DMS 273 treated with DMSO at 0.1 percent for 48 hours (cell line): Measurements from ENCODE around the gene ARNT2.

Experiments
- DNase-seq: peaks from one replicate; lab custom pipeline; 2025; lab: John Stamatoyannopoulos, UW

ARNT2 gene

DNA sequence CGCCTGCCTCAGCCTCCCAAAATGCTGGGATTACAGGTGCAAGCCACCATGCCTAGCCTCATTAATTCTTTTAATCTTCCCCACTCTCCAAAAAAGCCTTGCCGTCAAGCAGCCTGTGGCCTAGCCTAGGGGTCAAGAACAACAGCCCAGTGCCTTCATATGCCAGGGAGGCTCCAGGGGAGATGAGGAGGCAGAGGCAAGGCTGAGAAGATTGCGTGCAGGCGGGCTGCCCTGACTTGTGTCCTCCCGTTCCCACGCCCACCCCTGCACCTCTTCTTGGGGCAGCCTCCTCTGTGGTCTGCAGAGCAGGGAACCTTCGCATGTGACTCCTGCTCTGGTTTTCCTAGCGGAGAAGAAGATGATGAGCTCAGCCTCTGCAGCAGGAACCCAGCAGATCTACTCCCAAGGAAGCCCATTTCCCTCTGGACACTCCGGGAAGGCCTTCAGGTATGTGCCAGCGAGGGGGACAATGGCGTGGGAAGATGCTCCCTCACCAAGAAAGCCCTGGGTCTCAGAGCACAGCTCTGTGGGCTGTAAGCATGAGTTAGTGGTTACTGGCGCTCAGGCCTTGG lies 172.4 kb downstream of the ARNT2 start:
- DNase-seq = no peak

DNA sequence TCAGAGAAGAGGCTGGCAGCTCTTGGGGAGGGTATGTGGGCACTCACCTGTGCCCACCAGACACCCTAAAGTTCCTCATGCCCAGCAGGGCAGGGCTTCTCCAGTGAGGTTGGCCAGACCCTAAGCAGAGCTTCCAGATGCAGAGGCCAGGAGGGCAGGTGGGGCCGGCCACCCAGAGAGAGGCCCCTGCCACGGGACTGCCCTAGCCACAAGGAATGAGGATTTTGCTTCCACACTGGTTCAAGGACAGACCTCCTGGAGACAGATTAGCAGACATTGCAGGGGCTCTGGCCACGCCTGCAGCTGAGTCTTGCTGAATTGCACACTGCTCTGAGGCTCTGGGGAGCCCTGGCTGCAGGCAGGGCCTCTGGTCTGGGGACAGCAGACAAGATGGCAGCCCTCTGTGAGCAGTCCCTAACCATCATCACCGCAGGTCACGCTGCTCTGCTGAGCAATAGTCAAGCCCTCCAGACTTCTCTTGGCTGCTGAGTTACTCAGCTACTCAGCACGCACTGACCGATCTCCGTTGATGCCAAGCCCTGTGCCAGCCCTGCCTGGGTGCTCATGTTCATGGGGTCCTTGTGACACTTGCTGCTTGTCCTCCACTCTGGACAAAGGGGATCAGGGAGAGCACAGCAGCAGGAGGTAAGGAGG lies 173.5 kb downstream of the ARNT2 start:
- DNase-seq = no peak

DNA sequence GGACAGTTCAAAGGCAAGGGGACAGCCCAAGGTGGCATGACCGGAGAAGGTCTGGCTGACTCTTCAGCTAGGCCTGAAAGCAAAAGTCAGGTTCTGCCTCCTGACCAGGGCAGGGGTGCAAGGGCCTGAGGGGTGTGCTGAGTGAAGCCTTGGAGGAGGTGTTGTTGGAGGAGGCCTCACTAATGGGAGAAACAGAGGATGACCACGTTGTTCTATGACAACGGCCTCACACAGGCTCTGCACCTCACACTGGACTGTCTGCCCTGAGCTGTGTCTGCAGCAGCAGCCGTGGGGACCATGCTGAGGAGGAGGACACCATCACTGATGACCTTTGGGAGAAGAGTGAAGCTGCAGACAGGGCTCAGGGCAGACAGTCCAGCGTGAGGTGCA lies 174.0 kb downstream of the ARNT2 start:
- DNase-seq = no peak

DNA sequence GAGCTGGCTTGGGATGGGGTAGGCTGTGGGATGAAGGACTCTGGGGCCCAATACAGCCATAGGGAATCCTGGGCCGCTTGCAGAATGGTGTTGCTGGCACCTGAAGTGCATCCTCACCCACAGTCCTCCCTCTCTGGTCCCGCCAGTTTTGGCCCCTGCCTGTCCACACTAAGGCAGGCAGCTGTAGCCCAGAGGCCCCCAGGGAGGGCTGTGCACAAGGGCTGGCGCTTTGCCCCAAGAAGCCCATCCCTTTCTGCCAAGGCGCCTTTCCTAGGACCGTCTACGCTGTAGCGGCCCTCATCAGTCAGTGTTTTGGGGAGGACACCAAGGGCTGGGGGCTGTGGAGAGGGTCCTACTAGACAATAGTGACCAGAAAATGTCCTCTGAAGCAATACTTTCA lies 174.7 kb downstream of the ARNT2 start:
- DNase-seq = no peak

DNA sequence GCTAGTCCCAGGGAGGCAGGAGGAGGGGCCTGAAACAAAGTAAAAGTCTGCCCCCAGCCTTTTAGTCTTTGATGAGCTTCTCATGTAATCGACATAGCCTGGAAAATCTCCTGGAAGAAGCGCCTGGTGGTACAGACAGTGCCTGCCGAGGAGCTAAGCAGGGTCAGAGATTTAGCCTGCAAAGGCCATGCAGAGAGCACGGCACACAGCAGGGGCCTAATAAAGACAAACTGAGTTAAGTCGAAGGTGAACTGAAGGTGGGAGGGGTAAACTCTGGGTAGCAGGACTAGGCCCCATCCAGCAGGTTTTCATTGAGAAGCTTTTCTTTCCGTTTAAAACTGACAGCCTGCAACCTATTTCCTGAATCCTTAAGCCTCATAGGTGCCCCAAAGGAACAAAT lies 175.4 kb downstream of the ARNT2 start:
- DNase-seq = no peak

DNA sequence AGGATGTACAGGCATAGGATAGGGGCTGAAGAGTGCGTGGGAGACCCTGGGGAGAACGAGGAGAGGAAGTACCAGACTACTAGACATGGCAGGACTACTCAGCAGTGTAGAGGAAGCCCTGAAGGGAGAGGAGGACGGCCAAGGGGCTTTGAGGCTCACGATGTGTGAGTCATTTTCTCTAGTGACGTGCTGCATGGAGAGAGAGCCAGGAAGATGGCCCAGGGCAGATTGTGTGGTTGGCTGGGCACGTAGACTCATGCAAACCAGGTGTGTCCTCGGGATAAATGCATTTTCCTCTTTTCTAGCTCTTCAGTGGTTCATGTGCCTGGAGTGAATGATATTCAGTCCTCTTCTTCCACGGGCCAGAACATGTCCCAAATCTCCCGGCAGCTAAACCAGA lies 175.9 kb downstream of the ARNT2 start:
- no peak for DNase-seq

DNA sequence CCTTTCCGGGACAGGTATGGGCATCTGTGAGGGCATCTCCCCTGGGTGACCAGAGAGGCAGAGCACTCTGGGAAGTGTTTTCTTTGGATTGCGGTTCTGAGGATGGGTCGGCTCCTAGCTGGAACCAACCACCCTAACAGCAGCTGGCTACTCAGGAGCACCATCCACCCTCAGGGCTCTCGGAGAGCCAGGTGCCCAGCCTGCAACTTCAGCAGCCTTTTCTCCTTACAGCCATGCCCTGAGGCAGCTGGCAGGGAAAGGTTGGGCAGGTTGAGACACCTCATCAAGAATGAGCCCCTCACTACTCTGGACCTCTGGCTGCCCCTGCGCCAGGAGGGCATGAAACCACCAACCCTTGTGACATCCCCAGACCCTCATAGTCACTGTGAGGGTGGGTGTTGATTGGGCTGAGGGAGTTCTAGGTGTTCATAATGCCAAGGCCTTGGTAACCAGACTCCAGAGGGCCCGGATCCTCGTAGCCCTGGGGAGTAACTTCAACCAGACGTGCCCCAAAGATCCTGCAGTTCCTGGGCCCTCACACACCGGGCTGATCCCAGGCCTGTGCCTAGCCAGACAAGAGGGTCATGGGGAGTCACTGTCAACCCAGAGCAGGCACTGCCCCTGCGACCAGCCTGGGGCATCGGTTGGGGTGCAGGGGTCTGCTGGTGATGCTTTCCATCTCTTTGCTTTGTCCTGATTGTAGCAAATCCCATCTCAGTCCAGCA lies 176.5 kb downstream of the ARNT2 start:
- no peak for DNase-seq

DNA sequence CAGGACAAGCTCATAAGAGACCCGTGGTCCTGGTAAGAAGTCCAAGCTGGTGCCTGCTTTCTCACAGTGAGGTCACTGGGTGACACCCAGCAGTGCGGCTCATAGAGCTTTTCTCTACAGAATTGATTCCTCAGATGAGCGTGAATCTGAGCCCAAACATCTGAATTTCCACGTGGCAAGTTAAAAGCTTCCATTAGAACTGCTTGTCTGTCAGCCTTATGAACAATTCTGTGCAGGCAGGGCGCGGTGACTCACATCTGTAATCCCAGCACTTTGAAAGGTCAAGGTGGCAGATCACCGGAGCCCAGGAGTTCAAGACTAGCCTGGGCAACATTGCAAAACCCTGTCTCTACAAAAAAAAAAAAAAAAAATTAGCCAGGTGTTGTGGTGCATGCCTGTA lies 177.8 kb downstream of the ARNT2 start:
- DNase-seq = no peak

DNA sequence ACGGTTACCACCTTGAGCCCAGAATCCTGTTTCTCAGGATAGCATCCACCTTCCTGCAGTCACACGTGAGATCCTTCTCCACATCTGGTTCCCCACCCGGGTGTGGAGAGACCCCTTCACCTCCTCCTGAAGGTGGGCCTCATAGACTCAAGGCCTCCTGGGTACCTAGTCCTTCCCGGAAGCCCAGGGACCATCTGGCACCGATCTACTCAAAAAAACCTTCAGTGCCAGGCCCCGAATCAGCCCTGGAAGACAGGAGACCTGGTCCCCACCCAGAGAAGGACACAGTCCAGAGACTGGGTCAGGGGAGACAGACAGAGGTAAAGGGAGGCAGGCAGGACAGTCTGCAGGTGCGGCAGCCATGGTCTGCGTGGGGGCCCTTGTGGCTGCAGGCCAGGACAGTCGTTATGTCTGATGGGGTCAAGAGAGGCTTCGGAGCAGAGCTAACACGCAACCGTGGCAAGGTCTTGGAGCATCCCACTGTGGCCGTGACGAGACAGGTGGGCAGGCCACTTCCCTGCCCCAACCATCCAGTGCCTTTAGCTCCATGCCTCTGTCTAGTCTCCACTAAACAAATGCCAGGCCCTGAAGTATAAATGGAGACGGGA lies 178.7 kb downstream of the ARNT2 start:
- DNase-seq = no peak

DNA sequence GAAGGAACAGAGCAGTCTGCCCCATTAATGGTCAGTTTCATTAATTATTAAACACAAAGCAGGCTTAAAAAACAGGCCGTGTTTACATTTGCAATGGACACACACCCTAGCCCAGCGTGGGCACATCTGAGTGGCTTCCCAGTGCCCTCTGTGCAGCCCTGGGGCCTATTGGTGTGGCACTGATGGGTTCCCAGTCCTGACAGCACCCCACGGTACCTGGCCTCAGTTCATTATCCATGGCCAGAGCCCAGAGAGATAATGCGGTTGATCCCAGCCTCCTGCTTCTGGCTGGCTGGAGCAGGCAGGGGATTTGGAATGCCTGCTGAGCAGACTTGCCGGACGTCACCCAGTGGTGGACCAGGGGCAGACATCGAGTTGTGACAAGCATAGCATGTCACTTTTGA lies 180.4 kb downstream of the ARNT2 start:
- no peak for DNase-seq

DNA sequence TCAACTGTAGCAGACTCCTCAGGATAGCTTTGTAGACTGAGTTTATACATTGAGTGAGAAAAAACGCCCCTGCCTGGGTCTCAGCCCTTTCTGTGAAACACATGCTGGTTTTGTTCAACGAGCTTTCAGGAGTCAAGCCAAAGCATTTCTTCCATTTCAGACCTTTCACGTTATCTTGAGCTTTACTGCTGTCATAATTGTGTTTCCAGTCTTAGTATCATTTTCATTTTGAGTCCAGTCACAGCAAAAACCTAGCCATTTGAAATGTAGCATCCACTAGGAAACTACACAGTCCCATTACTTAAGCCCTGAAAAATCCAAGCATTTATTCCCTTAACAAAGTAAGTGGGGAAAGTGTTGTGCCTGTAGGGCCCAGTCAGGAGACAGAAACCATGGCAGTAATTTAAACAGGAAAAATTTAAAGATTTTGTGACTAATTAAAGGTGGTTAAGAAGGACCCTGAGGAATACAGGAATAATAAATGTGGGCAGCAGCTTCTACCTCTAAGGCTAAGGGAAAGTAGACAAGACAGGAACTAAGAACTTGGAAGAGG lies 180.9 kb downstream of the ARNT2 start:
- DNase-seq = no peak

DNA sequence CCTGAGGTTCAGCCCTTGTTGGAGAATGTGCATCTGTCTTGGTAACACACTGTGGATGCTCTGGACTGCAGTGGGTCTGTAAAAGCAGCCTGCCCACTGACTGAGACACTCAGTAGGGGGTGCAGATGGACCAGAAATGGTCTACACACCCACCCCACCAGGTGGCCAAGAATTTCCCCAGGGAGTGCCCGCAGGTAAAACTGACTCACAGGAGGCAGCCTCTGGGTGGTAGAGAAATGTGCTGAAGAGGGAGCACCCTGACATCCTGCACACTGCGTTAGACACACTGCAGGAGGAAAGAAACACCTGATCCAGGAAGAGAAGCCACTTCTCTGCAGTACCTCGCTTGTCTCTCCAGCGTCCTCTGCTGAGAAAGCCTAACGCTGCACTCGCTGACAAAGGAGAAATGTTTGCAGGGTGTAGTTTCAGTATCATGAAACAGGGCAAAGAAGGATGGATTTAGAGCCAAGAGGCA lies 181.4 kb downstream of the ARNT2 start:
- no peak for DNase-seq

DNA sequence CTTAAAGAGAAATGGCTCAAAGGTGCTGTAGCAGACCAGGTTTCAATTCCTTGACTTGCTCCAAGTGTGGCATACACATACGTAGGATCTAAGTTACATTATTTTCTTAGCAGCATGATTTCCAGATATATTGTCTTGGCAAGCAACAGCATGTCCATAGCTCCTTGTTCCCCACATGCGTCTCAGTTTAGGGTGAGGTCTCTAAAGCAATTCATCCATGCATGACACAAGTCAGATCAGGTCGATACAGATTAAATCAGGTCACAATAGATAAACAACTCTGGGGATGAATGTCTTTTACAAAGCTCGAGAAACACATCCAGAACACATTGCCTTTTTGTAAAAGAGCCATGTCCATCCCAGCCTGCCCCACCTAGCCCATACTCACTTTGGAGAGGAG lies 182.0 kb downstream of the ARNT2 start:
- no peak for DNase-seq

DNA sequence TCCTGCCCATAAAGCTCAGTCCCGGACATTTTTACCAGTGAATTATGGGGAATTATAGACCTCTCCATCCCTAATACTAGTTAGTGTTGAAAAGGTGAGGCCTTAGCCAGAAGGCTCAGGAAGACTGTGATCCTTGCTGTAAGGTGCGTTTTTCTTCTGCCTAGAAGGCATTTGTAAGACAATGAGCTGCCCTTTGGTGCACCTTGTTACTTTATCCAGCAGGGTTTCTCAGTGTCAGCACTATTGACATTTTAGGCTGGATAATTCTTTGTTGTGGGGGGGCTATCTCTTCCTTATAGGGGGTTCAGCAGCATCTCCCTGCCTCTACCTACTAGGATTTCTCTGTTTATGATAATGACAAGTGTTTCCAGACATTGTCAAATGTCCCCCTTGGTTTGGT lies 182.8 kb downstream of the ARNT2 start:
- no peak for DNase-seq

DNA sequence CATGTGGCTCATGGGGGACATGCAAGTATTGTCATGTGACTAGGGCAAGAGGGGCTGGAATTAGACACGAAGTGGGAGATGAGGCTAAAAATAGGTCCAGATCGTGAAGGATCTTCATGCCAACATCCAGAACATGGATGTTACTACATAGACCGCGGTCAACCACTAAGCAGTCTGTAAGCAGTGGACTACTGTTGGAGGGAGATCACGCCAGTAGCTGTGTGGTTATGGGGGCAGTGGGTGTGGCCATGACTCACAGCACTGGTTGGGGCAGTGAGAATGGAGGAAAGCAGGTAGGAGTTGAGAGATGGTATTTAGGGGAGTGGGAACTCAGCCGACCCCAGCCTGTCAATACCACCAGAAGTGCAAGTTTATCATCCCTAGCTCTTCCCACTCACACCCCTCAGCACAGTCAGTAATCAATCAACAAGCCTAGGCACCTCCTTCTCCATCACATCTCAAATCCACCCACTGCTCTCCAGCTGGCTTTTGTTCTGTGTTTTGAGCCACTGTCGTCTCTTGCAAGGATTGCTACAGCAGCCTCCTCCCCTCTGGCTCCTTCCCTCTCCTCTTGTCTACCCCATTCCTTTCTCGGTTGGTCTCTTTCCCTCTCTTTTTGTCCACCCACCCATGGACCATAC lies 183.8 kb downstream of the ARNT2 start:
- DNase-seq = no peak

DNA sequence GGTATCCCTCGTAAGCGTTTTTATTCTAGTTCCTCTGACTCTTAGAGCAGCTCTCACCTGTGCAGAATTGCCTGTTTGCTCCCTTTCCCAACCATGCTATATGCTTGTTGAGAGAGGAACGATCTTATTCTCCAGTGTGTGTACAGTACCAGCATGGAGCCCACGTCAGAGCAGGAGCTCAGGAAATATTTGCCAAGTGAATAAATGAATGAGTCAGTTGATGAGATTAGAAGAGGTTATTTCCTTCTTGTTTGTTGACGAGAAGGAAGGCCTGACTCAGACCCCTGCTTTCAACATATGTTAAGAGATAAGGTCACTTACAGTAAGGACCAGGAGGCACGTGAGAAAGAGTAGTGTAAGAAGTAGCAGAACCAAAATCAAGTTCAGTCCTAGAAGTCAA lies 184.6 kb downstream of the ARNT2 start:
- no peak for DNase-seq

DNA sequence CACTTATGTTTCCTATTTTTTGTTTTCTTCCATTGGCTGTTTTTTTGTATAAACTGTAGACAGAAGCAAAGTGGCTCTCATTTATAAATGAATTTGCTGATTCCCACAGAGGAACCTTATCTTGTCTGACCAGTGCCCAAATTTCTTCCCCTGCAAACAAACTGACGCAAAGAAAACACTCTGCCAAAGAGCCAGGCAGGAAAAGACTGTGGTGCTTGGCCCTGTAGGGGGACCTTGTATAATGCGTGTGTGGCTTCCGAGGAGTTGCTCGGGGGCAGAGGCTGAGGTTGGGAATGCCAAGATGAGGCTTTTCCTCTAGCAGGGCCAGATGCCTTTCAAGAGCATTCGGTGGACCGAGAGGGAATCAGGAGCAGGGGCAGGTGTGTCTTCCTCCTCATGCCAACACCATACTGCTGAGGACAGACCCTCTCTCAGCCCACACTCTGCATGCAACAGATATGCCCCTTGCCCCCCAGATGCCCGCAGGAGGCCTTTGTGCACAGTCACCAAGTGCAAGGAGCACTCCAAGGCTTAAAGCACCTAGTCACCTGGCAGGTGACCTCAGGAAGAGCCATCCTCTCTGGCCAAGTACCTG lies 186.7 kb downstream of the ARNT2 start:
- DNase-seq = no peak

DNA sequence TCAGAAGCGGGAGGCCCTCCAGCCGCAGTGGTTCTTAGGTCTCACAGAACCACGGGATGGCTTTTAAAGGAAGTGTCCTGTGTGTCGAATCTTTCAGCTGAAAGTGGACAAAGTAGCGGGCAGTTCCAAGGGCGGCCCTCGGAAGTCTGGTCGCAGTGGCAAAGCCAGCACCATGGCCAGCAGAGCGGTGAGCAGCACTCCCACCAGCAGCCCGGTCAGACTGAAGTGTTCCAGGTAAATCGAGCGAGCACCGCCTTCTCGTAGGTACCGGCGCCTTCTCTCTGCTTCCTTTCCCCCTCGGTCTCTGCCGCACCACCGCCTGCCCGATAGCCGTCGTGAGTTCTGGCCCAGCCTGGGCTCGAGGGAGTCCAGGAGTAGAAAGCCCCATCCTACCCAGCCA lies 187.3 kb downstream of the ARNT2 start:
- DNase-seq = no peak

DNA sequence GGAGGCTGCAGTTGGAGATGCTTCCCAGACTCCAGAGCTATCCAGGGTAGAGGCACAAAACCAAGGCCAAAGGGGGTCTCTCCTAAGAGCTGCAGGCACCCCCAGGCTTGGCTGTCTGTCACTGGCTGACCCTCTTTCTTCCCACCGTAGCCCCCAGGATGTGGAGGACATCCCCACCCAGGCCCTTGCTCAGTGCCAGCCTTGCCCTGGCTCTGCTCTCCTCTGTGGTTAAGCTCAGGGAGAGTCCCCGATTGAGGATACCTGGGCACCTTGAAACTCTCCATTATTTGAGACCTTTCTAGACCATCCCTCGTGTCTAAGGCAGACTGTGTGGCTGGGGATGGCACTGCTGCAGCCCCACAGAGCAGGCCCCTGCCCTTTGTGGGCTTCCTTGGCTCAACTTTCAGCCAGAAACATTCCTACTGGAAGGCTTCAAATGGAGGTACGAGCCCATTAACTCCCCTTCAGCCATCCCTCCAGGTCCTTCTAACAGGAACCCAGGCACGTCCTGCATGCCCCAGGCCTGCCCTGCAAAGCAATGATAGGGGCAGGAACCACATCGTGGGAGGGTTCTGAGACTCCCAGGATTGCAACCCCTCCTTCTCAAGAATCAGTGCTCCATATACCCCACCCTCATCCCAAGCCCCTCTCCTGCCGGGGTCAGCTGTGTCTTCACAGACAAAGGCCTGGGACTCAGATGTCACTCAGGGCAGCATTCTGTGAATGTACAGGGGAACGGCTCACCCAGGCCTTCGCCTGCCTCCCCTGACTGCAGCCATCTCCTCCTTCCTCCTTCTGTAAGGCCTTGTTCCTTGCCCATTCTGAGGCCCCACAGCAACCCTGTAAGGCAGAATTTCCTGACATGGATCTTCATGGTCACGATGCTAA lies 188.0 kb downstream of the ARNT2 start:
- DNase-seq = no peak

DNA sequence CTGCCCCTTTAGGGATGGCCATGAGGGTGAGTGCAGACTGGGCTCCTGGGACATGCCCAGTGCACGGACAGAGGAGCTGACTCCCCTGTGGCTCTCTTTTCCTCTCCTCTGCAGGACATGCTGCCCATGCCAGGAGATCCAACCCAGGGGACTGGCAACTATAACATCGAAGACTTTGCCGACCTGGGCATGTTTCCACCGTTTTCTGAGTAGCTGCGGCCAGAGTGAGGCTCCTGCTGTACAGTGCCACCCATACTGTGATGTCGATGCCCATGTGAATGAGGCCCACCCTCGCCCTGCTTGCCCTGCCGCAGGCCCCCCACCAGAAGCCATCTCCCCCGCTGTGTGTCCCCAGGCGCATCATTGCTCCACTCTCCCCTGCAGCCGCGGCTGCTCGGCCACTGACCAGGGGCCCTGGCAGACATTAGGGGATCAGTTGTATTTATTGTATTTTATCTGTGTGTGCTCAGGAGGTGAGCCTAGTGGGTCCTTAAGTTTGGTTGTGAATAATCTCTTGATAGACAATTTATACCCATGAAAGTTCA lies 189.4 kb downstream of the ARNT2 start:
- DNase-seq = no peak
